HG03064 (cell line): ENCODE measurements around the gene LRRC74B.
"Not testable (repeated sequence)": the region's sequence is repeated elsewhere in the genome, so short reads cannot be mapped to it uniquely, and the experiment has no call there.

Experiments
- ATAC-seq: cut with Tn5 transposase; IDR thresholded peaks from one replicate; pipeline ENCODE4 v1.9.1; 2021; ENCODE audit warnings: low read depth; ENCODE audit not compliant: unreplicated experiment

The LRRC74B gene

GRCh38 chr22:21030621-21031544 lies 14.9 kb upstream of the LRRC74B start:
- ATAC-seq: no peak

- ATAC-seq: no peak
These were observed 14.2 kb upstream of the LRRC74B start for GRCh38 chr22:21031545-21032036.

GRCh38 chr22:21032037-21032867 lies 13.5 kb upstream of the LRRC74B start, which contains the start of gene SLC7A4:
TSS of gene SLC7A4 (minus strand) at chr22:21032561. CDS start at chr22:21031812, 749 bp downstream.
- ATAC-seq: no peak

- no peak for ATAC-seq
These were observed 12.7 kb upstream of the LRRC74B start for GRCh38 chr22:21032868-21033688.

GRCh38 chr22:21033895-21034294 lies 11.9 kb upstream of the LRRC74B start:
- no peak for ATAC-seq

GRCh38 chr22:21034989-21035388 lies 10.8 kb upstream of the LRRC74B start:
- no peak for ATAC-seq

- ATAC-seq: no peak
These were observed 7.3 kb upstream of the LRRC74B start for GRCh38 chr22:21038405-21038804.

GRCh38 chr22:21039158-21039557 lies 6.6 kb upstream of the LRRC74B start:
- not testable (repeated sequence) for ATAC-seq

- ATAC-seq: no peak
These were observed 3.8 kb upstream of the LRRC74B start for GRCh38 chr22:21041937-21042336.

- no peak for ATAC-seq
These were observed 2.5 kb upstream of the LRRC74B start for GRCh38 chr22:21042978-21043859.

GRCh38 chr22:21043860-21044535 lies 1.7 kb upstream of the LRRC74B start:
- ATAC-seq: no peak

GRCh38 chr22:21044931-21045584 lies 688 bp upstream of the LRRC74B start:
- ATAC-seq: no peak

- no peak for ATAC-seq
These were observed 1.4 kb downstream of the LRRC74B start for GRCh38 chr22:21047035-21047661.

GRCh38 chr22:21047730-21048129 lies 2.0 kb downstream of the LRRC74B start:
- ATAC-seq: no peak

GRCh38 chr22:21048448-21048847 lies 2.7 kb downstream of the LRRC74B start:
- ATAC-seq: not testable (repeated sequence)

- not testable (repeated sequence) for ATAC-seq
These were observed 3.2 kb downstream of the LRRC74B start for GRCh38 chr22:21048965-21049364.

GRCh38 chr22:21051145-21051830 lies 5.5 kb downstream of the LRRC74B start:
- ATAC-seq: no peak
